Left ventricle myocardium superior (tissue), 1 donor: ENCODE results near the gene EIF3A. TPM values are rescaled to one million over a fixed set of nuclear protein-coding genes. Genes with fewer than 3 reads are reported as not detected.
"Not testable (repeated sequence)": the region's sequence is repeated elsewhere in the genome, so short reads cannot be mapped to it uniquely, and the experiment has no call there.

Experiments
- ATAC-seq: fragments of 200-7000 bp; cut with Tn5 transposase; one replicate; pipeline ENCODE4 v1.9.1; 2020; ENCODE audit warnings: mild to moderate bottlenecking, moderate library complexity
- DNase-seq: peaks from one replicate; pipeline ENCODE4 v3.0.0-alpha.2; 2020
- intact Hi-C: fragments of 100-400 bp; cut with micrococcal nuclease; formaldehyde crosslinking; loops from one replicate; pipeline ENCODE4 v1.11.0; 2022
- long read RNA-seq: library from polyadenylated mRNA; unstranded; transcript quantifications from one replicate; pipeline ENCODE4 v2.0.0, GENCODE V29; 2021
- total RNA-seq: library from RNA; stranded (reverse); fragmentation: NEBNext Ultra II Directional; extraction: Animal tissue kit (Norgen Biotek cat#: 25700); gene quantifications from one replicate; pipeline ENCODE4 v1.2.1, GENCODE V29; 2021
- donor health status: DM: no; HTN: yes; CAD: no; lungs with severe emphysema.

Gene EIF3A, protein sequence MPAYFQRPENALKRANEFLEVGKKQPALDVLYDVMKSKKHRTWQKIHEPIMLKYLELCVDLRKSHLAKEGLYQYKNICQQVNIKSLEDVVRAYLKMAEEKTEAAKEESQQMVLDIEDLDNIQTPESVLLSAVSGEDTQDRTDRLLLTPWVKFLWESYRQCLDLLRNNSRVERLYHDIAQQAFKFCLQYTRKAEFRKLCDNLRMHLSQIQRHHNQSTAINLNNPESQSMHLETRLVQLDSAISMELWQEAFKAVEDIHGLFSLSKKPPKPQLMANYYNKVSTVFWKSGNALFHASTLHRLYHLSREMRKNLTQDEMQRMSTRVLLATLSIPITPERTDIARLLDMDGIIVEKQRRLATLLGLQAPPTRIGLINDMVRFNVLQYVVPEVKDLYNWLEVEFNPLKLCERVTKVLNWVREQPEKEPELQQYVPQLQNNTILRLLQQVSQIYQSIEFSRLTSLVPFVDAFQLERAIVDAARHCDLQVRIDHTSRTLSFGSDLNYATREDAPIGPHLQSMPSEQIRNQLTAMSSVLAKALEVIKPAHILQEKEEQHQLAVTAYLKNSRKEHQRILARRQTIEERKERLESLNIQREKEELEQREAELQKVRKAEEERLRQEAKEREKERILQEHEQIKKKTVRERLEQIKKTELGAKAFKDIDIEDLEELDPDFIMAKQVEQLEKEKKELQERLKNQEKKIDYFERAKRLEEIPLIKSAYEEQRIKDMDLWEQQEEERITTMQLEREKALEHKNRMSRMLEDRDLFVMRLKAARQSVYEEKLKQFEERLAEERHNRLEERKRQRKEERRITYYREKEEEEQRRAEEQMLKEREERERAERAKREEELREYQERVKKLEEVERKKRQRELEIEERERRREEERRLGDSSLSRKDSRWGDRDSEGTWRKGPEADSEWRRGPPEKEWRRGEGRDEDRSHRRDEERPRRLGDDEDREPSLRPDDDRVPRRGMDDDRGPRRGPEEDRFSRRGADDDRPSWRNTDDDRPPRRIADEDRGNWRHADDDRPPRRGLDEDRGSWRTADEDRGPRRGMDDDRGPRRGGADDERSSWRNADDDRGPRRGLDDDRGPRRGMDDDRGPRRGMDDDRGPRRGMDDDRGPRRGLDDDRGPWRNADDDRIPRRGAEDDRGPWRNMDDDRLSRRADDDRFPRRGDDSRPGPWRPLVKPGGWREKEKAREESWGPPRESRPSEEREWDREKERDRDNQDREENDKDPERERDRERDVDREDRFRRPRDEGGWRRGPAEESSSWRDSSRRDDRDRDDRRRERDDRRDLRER (N-terminal part only)
- 106 TPM for total RNA-seq
- long read RNA-seq, full-length matches to known transcripts: 102 of 351 reads
- long read RNA-seq, partial matches to known transcripts: 235 of 351 reads
- long read RNA-seq, other reads (novel, unspliced or antisense): 14 of 351 reads

DNA sequence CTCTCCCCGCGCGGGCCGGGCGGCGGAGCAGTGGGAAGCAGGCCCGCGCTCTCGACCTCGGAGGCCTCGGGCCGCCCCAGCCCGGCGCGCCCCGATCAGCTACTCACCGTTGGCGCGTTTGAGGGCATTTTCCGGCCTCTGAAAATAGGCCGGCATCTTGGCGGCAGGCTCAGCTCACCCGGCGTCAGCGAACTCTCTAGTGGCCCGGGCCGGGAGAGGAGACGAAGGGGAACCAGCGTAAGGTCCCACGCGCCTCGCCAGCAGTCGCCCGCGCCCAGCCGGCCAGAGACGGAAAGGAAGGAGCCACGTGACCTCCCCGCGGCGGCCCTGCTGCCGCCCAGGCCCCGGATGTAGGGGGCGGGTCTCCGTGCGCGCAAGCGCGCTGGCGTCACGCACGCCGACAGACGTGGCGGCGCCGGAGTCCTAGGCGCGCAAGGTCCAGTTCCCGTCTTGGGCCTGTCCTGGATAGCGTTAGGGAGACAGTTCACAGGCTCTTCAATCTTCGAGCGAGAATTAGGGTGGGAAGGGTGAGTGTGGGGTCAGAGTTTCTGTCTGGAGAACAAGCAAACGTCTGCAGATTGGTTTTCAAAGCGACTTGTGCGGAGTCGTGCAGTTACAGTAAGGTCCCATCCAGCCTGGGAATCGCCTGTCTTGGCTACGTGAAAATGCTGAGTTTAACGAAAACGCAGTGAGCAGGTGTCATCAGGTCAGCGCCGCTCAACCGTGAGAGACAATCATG, at the start of gene EIF3A:
Gene EIF3A, minus strand, starts transcription at position 297 of the 739 bp plus-strand sequence. Its CDS starts 141 bp downstream, at position 156.
- DNase-seq (peak; percentile 96), ATAC-seq (peak; percentile 98)
- intact Hi-C loops: no loop called here

DNA sequence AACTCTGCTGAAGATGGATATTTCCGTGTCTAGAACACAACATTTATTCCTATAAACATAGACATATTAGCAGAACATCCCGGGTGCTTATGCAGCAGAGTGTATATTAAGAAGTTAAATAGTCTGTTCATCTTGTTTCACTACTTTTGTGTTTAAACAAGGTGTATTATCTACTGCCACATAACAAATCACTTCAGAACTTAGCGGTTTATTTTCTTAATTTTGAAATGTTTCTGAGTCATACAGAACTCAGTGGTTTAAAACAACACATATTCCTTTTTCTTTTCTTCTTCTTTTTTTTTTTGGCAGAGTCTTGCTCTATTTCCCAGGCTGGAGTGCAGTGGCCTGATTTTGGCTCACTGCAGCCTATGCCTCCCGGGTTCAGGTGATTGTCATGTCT, 49.1 kb upstream of the EIF3A start:
- no peak for ATAC-seq
- no peak for DNase-seq
- intact Hi-C loops: no loop called here

DNA sequence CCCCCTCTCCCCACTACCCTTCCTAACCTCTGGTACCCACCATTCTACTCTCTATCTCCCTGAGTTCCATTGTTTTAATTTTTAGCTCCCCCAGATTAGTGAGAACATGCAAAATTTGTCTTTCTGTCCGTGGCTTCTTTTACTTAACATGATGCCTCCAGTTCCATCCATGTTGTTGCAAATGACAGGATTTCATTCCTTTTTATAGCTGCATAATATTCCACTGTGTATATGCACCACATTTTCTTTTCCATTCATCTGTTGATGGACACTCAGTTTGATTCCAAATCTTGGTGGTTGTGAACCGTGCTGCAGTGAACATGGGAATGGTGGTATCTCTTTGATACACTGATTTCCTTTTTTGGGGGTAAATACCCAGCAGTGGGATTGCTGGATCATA, 45.3 kb upstream of the EIF3A start:
- intact Hi-C loops: no loop called here
- no peak for DNase-seq
- no peak for ATAC-seq

DNA sequence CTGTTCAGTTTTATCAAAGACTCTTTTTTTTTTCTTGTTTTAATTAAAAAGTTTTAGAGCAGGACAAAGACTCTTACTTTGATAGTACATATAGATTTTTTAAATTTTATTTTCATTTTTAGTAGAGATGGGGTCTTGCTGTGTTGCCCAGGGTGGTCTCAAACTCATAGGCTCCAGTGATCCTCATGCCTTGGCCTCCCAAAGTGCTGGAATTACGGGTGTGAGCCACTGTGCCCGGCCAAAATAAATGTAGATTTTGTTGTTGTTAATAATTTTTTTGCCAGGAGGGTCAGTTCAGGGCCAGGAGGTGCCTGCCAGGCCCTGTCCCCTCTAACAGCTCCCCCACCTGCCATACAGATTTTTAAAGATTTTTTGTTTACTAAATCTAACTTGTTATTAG, 40.3 kb upstream of the EIF3A start:
- no peak for DNase-seq
- ATAC-seq: no peak
- intact Hi-C loops: no loop called here

DNA sequence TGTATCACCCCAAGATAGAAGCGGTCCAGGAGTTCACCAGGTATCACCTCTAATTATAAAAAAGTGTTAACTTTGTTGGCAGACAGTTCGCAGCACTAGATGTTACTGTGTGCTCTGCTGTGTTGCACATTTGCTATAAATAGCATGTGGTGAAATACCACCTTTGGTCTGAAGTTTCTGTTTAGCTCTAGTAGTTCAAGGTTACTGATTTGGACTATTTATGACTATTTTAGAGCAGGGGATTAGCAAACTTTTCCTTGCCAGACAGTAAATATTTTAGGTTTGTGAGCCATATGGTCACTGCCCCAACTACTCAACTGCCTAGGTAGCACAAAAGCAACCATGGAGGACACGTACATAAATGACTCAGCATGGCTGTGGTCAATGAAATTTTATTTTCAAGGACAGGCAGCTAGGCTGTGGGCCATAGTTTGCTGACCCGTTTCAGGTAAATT, 39.8 kb upstream of the EIF3A start:
- intact Hi-C loops: no loop called here
- no peak for DNase-seq
- peak; percentile 89 for ATAC-seq

DNA sequence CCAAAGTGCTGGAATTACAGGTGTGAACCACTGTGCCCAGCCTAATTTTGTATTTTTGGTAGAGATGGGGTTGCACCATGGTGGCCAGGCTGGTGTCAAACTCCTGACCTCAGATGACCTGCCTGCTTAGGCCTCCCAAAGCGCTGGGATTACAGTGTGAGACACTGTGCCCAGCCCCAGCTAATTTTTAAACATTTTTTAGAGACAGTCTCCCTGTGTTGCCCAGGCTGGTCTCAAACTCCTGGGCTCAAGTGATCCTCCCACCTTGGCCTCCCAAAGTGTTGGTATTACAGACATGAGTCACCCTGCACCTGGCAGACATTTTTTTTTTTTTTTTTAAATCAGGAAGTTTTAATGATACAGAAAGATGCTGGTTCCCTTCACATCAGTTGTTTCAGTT, 38.8 kb upstream of the EIF3A start:
- ATAC-seq (no peak), DNase-seq (no peak)
- intact Hi-C loops: no loop called here

DNA sequence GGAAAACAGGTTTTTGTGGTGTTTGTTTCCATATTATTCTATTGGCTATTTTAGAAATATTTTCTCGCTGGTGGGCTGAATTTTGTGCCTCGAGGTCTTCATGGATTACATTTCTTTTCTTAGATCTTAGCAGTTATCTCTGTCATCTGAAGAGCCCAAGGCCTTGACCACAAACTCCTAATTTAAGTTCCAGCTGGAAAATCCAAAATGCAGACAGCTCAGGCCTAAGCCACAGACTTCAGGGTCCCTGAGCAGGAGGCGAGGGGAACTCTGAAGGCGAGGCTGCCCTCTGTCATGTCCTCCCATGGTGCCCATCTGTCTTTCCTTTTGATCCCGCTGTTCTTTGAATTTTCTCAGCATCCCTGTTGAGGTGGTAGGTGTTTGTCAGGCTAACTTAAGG, 37.6 kb upstream of the EIF3A start:
- ATAC-seq (no peak), DNase-seq (no peak)
- intact Hi-C loops: no loop called here

DNA sequence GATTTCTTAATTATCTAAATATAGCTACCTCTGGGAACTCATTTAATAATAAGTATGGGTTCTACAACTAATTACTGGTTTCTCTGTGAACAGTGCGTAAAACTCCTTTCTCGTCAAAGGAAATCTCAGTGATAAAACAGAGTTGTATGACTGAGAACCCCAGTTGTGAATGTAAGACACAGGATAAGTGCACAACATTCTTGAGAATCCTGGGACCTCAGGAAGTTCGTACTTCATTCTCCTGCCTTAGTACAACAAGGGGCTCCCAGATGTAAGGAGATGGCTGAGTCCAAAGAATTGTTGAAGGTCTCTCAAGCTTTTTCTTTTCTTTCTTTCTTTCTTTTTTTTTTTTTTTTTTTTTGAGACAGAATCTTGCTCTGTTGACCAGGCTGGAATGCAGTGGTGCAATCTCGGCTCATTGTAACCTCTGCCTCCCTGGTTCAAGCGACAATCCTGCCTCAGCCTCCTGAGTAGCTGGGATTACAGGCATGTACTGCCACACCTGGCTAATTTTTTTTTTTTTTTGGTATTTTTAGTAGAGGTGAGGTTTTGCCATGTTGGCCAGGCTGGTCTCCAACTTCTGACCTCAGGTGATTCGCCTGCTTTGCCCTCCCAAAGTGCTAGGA, 35.8 kb upstream of the EIF3A start:
- ATAC-seq (no peak), DNase-seq (no peak)
- intact Hi-C loops: no loop called here

DNA sequence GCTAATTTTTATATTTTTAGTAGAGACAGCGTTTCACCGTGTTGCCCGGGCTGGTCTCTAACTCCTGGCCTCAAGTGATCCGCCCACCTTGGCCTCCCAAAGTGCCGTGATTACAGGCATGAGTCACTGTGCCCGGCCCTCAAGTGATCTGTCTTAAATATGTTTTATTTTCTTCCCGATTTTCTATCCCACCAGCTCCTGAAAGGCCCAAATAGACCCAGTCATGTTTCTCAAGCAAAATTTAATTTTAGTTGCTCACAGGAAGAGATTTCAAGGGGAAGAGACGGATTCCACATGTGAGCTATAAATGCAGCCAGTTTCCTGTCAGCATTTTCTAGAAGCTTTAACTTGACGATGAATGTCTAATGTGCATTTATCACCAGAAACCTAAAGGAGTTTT, 35.3 kb upstream of the EIF3A start:
- DNase-seq: no peak
- intact Hi-C loops: no loop called here
- ATAC-seq: no peak

DNA sequence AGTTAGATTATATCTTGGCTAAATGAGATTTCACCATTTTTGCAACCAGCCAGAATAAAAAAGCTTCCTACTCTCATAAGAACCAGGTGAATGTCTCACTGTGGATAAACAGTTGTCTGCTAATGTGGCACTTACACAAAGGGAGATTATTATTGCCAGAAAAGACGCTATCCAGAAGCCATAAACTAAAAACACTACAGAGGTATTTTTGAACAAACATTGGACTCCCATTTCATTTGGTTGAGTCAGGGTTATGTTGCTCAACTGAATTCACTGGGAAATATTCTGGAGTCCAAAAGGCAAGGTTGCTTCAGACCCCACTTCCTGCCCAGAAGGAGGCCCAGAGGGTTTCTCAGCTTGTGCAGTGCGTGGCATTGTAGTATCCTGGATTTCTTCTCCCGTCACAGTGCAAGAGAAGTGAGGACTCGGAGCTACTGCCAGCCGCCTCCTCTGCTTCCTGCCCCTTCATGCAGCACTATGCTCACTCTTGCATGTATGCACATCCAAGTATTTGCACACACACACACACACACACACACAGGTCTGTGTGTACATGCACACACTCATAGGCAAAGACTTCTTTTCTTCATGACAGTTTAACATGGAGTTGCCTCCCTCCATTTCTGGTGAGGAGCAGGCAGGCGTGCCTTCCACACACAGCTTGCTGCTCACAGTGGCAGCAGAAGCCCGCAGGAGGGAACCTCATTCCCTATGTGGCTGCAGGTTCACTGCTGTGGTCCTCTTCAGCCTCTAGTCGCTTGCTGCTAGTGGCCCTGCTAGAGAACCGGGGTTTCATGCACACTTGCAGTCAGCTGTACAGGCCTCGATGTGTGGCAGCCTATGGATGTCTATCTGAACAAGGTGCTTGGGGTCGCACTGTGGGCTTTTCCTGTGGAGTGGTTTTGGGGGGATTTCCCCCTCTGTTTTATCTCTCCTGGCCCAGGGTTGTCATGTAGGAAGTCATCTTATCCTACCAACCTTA, 33.4 kb upstream of the EIF3A start:
- intact Hi-C loops: no loop called here
- DNase-seq: no peak
- no peak for ATAC-seq

DNA sequence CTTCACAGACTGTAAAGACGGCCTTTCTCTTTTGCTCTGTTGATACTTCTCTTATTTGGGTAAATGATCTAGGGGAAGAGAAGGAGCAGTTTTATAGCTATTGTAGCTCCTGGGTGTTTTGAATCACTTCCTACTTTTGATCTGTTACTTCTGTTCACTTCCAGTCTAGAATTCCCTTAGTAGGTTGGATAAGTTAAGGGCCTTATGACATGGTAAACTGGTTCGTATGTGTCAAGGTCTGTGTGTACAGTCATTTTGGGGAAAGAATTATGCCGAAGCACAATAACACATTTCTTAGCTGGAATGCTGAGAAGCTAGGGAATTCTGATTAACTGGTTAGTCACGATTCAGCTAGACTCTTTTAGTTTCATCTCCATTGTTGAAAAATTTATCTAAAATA, 31.4 kb upstream of the EIF3A start:
- intact Hi-C loops: no loop called here
- no peak for ATAC-seq
- DNase-seq: no peak

DNA sequence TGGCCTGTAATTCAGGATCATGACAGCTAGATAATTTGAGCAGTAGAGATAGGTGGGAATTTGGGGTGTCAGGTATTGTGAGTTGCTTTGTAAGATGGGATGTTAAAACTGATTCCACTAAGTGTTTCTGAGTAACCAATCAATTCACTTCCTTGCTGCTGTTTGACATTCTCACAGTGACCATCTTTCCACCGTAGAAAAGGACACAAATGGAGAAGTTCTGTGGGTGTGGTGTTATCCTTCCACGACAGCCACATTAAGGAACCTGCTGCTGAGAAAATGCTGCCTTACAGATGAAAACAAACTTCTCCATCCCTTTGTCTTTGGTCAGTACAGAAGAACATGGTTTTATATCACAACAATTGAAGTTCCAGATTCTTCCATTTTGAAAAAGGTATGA, 27.2 kb upstream of the EIF3A start:
- intact Hi-C loops, DNase-seq, ATAC-seq: not testable (repeated sequence)

DNA sequence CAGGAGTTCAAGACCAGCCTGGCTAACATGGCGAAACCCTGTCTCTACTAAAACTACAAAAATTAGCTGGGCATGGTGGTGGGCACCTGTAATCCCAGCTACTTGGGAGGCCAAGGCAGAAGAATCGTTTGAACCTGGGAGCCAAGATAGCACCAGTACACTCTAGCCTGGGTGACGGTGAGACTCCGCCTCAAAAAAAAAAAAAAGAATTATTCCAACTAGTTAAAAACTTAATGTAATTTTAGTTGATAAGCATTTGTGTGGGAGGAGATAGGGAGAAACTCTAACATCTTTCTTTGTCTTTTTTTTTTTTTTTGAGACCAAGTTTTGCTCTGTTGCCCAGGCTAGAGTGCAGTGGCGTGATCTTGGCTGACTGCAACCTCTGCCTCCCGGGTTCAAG, 26.5 kb upstream of the EIF3A start:
- intact Hi-C loops, DNase-seq, ATAC-seq: not testable (repeated sequence)

DNA sequence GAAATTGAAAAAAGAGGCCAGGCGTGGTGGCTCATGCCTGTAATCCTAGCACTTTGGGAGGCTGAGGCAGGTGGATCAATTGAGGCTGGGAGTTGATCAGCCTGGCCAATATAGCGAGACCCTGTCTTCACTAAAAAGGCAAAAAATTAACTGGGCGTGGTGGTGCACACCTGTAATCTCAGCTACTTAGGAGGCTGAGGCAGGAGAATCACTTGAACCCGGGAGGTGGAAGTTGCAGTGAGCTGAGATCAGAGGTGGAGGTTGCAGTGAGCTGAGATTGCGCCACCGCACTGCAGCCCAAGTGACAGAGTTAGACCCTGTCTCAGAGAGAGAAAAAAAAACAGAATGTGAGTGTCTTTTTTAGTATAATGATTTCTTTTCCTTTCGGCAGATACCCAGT, 25.3 kb upstream of the EIF3A start:
- DNase-seq: peak; percentile 34
- intact Hi-C loops, ATAC-seq: not testable (repeated sequence)

DNA sequence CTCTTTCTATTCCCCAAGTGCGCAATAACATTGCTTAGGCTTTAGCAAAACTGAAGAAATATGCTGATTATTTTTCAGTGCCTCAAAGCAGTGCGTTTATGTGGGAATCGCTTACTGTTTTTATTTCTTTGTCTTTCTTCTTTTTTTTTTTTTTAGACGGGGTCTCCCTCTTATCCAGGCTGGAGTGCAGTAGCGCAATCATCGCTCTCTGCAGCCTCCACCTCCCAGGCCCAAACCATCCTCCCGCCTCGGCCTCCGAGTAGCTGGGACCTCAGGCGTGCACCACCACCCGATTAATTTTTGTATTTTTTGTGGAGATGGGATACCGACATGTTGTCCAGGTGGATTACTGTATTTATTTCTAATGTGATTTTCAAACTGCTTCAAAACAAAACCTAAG, 24.5 kb upstream of the EIF3A start:
- ATAC-seq: no peak
- DNase-seq: no peak
- intact Hi-C loops: no loop called here

DNA sequence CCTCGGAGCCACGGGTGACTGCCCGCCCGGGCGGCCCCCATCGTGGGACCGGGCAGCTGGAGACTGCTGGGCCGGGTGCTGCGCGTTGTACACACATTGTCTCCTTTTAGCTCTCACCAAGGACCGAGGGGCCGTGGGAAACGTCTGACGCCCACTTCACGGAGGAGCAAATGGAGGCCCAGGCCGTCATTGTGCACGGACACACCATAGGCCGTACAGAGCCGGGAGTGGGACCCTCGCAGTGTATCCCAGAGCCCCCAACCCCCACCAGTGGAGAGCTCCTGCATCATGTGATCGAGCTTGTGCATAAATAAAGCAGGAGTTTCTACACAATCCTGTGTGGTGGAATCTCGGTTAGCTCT, 24.0 kb upstream of the EIF3A start:
- intact Hi-C loops: no loop called here
- ATAC-seq (no peak), DNase-seq (no peak)
